Keratinocyte (primary cell): ENCODE results near the gene NOS1AP. TPM values are rescaled to one million over a fixed set of nuclear protein-coding genes. Genes with fewer than 3 reads are reported as not detected.

Source experiments
- DNase-seq: peaks from one replicate; pipeline ENCODE4 v3.0.0-alpha.2; 2011; ENCODE audit warnings: low read depth, missing footprints, low spot score
- FAIRE-seq: peaks from 2 replicates; lab custom pipeline; 2011; peaks lifted over from hg19 to GRCh38; lab: Jason Lieb, UNC
- H2AFZ ChIP-seq: 2 replicates; pipeline ENCODE4 v1.6.0; 2012; ENCODE audit warnings: low read length, control low read depth, inconsistent platforms; ENCODE audit not compliant: control insufficient read depth
- H3K27ac ChIP-seq: 2 replicates; pipeline ENCODE4 v1.5.1; 2011; ENCODE audit warnings: low read length; ENCODE audit not compliant: control insufficient read depth, insufficient read depth
- H3K27me3 ChIP-seq: 3 replicates; pipeline ENCODE4 v1.6.0; 2011; ENCODE audit warnings: low read length; ENCODE audit not compliant: control insufficient read depth, insufficient read depth; ENCODE audit errors: extremely low read depth
- H3K36me3 ChIP-seq, 2 experiments: 2 replicates in 1 of 2; 3 replicates in 1 of 2; pipeline ENCODE4 v1.5.1; 2011; ENCODE audit warnings: low read length in 2 of 2, mild to moderate bottlenecking in 1 of 2; ENCODE audit not compliant: control insufficient read depth in 2 of 2, insufficient read depth in 2 of 2; ENCODE audit errors: extremely low read depth in 1 of 2
- H3K4me1 ChIP-seq: 3 replicates; pipeline ENCODE4 v1.5.1; 2011; ENCODE audit warnings: low read length; ENCODE audit not compliant: control insufficient read depth, insufficient read depth; ENCODE audit errors: extremely low read depth
- H3K4me2 ChIP-seq: 3 replicates; pipeline ENCODE4 v1.6.0; 2011; ENCODE audit warnings: low read depth, low read length; ENCODE audit not compliant: control insufficient read depth, insufficient read depth; ENCODE audit errors: extremely low read depth
- H3K4me3 ChIP-seq, 3 experiments: fragments of 200-600 bp in 1 of 3; sonication (generic) in 1 of 3; 2 replicates in 2 of 3; 3 replicates in 1 of 3; pipeline ENCODE4 v1.5.1; 2011 to 2016; ENCODE audit warnings: low read length in 3 of 3, mild to moderate bottlenecking in 3 of 3, control low read depth in 2 of 3, inconsistent platforms in 1 of 3, low read depth in 1 of 3, mixed read lengths in 1 of 3, mixed run types in 1 of 3, moderate library complexity in 1 of 3; ENCODE audit not compliant: control insufficient read depth in 2 of 3, insufficient read depth in 2 of 3; ENCODE audit errors: extremely low read depth in 1 of 3
- H3K79me2 ChIP-seq: 2 replicates; pipeline ENCODE4 v1.6.0; 2012; ENCODE audit warnings: low read length; ENCODE audit not compliant: control insufficient read depth, insufficient read depth
- H3K9ac ChIP-seq: 3 replicates; pipeline ENCODE4 v1.6.0; 2011; ENCODE audit warnings: low read length; ENCODE audit not compliant: control insufficient read depth, insufficient read depth; ENCODE audit errors: extremely low read depth
- H3K9me1 ChIP-seq: 3 replicates; pipeline ENCODE4 v1.6.0; 2011; ENCODE audit warnings: low read length; ENCODE audit not compliant: control insufficient read depth, insufficient read depth; ENCODE audit errors: extremely low read depth
- H3K9me3 ChIP-seq: 2 replicates; pipeline ENCODE4 v1.5.1; 2012; ENCODE audit warnings: low read depth, low read length; ENCODE audit not compliant: control insufficient read depth
- H4K20me1 ChIP-seq: 3 replicates; pipeline ENCODE4 v1.6.0; 2011; ENCODE audit warnings: low read length; ENCODE audit not compliant: control insufficient read depth, insufficient read depth; ENCODE audit errors: extremely low read depth
- EZH2 ChIP-seq: IDR thresholded peaks from one replicate; pipeline ENCODE4 v1.6.1; 2012; ENCODE audit warnings: inconsistent platforms, mild to moderate bottlenecking, low read length, moderate library complexity
- dilution Hi-C: fragments of 300-500 bp; cut with MboI; formaldehyde crosslinking; loops from one replicate; pipeline ENCODE4 v1.7.0; 2020; ENCODE audit warnings: low sequenced_read_pairs; ENCODE audit not compliant: extremely low pct_ligation_motif_present
- polyA plus RNA-seq, 5 experiments: library from polyadenylated mRNA; depleted of rRNA in 3 of 5; stranded (reverse) in 3 of 5; stranded (forward) in 1 of 5; unstranded in 1 of 5; fragments of >200 nt; gene quantifications; 1 replicate in 1 of 5; 2 replicates in 3 of 5; 3 replicates in 1 of 5; pipeline versions ENCODE4 v1.2.1 to v1.2.3, GENCODE V29; 2011 to 2012; ENCODE audit warnings: missing spikeins in 2 of 5, low read depth in 1 of 5, low replicate concordance in 1 of 5
- TF ChIP-seq, protein P1 (sequence below), 3 experiments: IDR thresholded peaks in 1 of 3; conservative IDR thresholded peaks in 1 of 3; optimal IDR thresholded peaks in 1 of 3; 2 replicates in 2 of 3; 3 replicates in 1 of 3; pipeline versions ENCODE3 to v1.5.1; 2011; ENCODE audit warnings: low read length in 3 of 3, mild to moderate bottlenecking in 3 of 3, moderate library complexity in 2 of 3, control low read depth in 1 of 3, inconsistent platforms in 1 of 3; ENCODE audit not compliant: insufficient read depth in 2 of 3; ENCODE audit errors: extremely low read depth in 1 of 3

Gene NOS1AP
- polyA plus RNA-seq, 1 donor (not counting 4 experiments of a cell fraction or from before 2014, with no cell fraction given), result not detected

DNA sequence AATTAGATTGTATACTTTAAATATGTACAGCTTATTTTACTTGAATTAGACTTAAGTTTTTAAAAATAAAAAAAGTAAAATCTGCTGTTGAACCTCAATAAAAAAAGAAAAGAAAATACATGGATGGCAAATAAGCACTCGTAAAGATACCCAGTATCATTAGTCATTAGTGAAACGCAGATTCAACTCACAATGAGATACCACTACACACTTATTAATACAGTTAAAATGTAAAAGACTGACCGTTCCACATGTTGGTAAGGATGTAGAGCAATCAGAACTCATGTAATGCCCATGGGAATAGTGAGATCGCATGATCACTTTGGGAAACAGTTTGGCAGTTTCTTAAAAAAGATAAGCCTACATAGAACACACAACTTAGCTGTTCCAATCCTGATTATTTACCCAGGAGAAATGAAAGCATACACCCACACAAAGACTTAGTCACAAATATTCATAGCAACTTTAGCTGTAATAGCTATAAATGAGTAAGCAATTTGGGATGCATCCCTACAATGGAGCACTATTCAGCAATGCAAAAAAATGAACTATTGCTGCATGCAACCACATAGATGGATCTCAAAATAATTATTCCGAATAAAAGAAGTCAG, 335.2 kb downstream of the NOS1AP start:
- H3K4me1 ChIP-seq, result peaks cover 3% of the 10 kb centered on the region
- H3K79me2 ChIP-seq, result no peaks in the 10 kb centered on the region
- H3K9me3 ChIP-seq, result no peaks in the 10 kb centered on the region
- H3K9me1 ChIP-seq, result no peaks in the 10 kb centered on the region
- dilution Hi-C loops, result no loop called here
- DNase-seq (no peak), FAIRE-seq (peak; percentile 5)
- peak overlapping the region; percentile 27 for H3K4me2 ChIP-seq
- no peak overlapping the region for H3K27ac ChIP-seq
- no peak overlapping the region for H3K4me3 ChIP-seq
- no peaks in the 10 kb centered on the region for H3K36me3 ChIP-seq
- H3K9ac ChIP-seq, result no peak overlapping the region
- peaks cover 6% of the 10 kb centered on the region for H3K27me3 ChIP-seq
- H4K20me1 ChIP-seq, result no peaks in the 10 kb centered on the region
- peak overlapping the region; percentile 46 for H2AFZ ChIP-seq
- no peak for TF ChIP-seq EZH2
- TF ChIP-seq, protein P1, sequence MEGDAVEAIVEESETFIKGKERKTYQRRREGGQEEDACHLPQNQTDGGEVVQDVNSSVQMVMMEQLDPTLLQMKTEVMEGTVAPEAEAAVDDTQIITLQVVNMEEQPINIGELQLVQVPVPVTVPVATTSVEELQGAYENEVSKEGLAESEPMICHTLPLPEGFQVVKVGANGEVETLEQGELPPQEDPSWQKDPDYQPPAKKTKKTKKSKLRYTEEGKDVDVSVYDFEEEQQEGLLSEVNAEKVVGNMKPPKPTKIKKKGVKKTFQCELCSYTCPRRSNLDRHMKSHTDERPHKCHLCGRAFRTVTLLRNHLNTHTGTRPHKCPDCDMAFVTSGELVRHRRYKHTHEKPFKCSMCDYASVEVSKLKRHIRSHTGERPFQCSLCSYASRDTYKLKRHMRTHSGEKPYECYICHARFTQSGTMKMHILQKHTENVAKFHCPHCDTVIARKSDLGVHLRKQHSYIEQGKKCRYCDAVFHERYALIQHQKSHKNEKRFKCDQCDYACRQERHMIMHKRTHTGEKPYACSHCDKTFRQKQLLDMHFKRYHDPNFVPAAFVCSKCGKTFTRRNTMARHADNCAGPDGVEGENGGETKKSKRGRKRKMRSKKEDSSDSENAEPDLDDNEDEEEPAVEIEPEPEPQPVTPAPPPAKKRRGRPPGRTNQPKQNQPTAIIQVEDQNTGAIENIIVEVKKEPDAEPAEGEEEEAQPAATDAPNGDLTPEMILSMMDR (optimal IDR thresholded peaks at IDR 0.05 in 1 of 3, IDR thresholded peaks at IDR 0.05 in 1 of 3, conservative IDR thresholded peaks at IDR 0.05 in 1 of 3; ENCODE audit: extremely low read depth in 1 of 3, insufficient read depth in 2 of 3, low read length in 3 of 3), result no peak

DNA sequence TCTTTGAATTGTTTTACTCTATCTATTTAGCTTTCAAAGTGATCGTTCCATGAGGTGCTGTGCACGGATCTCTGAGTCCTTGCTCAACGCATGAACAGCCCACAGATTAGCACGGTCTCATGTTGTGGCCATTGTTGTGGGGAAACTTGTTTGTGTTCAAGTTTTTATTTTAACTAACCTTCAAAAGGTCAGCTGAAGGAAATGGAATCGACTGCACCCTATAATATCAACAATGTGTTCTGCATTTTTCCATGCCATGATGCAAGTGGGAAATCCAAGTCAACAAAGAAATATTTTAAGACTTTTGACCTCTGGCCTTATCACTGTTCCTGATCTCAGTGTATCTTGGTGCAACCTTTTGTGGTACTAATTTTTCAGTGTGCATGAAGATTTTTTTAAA, 336.3 kb downstream of the NOS1AP start:
- H2AFZ ChIP-seq, result no peak overlapping the region
- H3K27me3 ChIP-seq, result peaks cover 6% of the 10 kb centered on the region
- no peaks in the 10 kb centered on the region for H3K36me3 ChIP-seq
- no peak for DNase-seq
- dilution Hi-C loops, result no loop called here
- no peak overlapping the region for H3K27ac ChIP-seq
- no peak overlapping the region for H3K4me2 ChIP-seq
- no peaks in the 10 kb centered on the region for H3K79me2 ChIP-seq
- H3K4me3 ChIP-seq, result no peak overlapping the region
- H3K9ac ChIP-seq, result no peak overlapping the region
- TF ChIP-seq, protein P1 (optimal IDR thresholded peaks at IDR 0.05 in 1 of 3, IDR thresholded peaks at IDR 0.05 in 1 of 3, conservative IDR thresholded peaks at IDR 0.05 in 1 of 3; ENCODE audit: extremely low read depth in 1 of 3, insufficient read depth in 2 of 3, low read length in 3 of 3), result no peak
- FAIRE-seq, result no peak
- H4K20me1 ChIP-seq, result no peaks in the 10 kb centered on the region
- H3K9me1 ChIP-seq, result no peaks in the 10 kb centered on the region
- H3K9me3 ChIP-seq, result no peaks in the 10 kb centered on the region
- H3K4me1 ChIP-seq, result peaks cover 3% of the 10 kb centered on the region
